HG03159 (cell line): ENCODE measurements around the gene LMTK2.

Source experiments
- ATAC-seq: cut with Tn5 transposase; IDR thresholded peaks from one replicate; pipeline ENCODE4 v1.9.1; 2021; ENCODE audit warnings: mild to moderate bottlenecking, moderate library complexity; ENCODE audit not compliant: unreplicated experiment

LMTK2 gene

DNA sequence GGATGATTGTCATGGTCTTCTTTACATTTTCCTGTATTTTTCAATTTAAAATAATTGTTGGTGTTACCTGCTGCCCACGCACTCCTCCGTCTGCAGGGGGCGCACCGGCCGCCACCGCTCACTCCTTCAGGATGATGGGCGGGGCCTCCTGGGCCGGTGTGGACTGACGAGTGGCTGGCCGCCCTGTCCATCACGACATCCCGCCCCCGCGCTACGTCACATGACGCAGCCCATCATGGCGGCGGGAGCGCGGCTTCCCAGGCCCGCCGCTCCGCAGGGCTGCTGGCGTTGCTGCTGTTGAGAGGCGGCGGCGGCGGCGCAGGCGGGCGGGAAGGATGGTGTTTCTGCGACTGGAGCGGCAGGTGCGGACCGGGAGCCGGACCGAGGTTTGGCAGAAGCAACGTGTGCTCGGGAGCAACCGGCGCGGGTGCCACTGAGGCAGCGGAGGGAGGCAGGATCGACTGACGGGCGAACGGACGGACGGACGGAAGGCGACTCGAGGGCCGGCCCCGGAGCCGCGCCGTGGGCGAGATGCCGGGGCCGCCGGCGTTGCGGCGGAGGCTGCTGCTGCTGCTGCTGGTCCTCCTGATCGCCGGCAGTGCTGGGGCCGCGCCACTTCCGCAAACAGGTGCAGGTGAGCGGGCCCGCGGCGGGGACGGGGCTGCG, at the start of gene LMTK2:
Gene LMTK2, plus strand, starts transcription at position 216 of the 666 bp plus-strand sequence. Its CDS starts 316 bp downstream, at position 532.
- ATAC-seq = peak; percentile 100

DNA sequence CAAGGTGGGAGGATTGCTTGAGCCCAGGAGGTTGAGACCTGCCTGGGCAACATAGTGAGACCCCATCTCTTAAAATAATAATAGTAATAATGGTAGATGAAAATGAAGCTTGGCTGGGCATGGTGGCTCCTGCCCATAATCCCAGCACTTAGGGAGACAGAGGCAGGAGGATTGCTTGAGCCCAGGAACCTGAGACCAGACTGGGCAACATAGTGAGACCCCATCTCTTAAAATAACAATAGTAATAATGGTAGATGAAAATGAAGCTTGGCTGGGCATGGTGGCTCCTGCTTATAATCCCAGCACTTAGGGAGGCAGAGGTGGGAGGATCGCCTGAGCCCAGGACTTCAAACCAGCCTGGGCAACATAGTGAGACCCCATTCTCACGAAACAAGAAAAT, 49.5 kb upstream of the LMTK2 start:
- no peak for ATAC-seq

DNA sequence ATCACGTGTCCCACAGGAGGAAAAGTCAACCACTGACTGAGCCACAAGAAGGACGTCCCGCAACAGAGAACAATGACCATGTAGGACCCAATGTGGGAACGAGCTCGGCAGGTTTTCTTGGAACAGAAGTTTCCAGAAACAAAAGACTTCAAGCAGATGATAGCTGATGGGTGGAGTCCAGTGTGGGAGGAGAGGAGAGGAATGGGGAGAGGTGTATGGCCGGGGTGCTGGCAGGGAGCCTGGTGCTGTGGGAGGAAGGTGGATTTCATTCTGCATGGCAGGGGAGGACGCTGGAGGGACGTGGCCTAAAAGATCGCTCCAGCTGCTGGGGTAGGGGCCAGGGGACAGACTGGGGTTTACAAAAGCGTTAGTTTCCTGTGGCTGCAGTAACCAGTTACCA, 48.5 kb upstream of the LMTK2 start:
- no peak for ATAC-seq

DNA sequence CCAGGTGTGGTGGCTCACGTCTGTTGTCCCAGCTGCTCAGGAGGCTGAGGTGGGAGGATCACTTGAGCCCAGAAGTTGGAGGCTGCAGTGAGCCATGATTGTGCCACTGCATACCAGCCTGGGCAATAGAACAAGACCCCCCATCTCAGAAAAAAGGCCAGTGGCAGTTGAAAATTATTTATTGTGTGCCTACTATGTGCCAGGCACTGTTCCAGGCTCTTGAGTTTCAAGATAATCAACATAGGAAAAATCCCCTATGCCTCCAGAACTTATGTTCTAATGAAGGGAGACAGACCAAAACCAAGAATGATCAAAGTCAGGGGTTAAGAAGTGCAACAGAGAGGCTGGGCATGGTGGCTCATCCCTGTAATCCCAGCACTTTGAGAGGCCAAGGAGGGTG, 42.4 kb upstream of the LMTK2 start:
- no peak for ATAC-seq

DNA sequence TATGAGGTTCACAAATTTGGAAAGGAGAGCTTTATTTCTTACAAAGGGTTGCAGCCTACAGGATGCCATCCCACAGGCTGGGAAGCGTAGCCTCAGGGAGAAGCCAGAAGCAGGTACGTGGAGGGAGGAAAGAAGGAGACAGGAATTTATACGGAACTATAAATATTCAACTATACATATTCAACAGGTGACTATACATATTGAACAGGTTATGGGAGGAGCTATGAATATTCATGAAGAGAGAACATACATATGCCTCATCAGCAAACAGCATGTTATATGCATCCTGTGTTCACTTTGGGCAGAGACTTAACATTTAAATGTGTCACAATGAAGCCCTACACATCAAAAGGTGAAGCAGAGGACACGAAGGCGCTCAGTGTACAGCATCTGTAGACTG, 40.5 kb upstream of the LMTK2 start:
- no peak for ATAC-seq

DNA sequence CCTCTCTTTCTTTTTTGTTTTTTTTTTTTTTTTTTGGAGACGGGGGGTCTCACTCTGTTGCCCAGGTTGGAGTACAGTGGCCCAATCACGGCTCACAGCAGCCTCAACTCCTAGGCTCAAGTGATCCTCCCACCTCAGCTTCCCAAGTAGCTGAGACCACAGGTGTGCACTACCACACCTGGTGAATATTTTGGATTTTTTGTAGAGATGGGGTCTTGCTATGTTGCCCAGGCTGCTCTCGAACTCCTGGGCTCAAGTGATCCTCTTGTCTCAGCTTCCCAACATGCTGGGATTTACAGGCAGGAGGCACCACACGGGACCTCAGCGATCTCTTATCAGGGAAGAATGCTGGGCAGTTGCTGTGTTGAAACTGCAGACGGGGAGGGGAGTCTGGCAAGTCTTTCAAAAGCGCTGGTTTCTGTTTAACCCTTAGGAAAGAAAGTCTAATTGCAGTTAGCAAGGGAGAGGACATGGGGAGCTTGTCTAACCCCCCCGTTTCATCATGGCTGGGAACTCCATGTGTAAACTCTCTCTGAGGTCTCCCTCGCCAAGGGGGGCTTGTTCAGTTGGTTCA, 39.6 kb upstream of the LMTK2 start:
- ATAC-seq = no peak

DNA sequence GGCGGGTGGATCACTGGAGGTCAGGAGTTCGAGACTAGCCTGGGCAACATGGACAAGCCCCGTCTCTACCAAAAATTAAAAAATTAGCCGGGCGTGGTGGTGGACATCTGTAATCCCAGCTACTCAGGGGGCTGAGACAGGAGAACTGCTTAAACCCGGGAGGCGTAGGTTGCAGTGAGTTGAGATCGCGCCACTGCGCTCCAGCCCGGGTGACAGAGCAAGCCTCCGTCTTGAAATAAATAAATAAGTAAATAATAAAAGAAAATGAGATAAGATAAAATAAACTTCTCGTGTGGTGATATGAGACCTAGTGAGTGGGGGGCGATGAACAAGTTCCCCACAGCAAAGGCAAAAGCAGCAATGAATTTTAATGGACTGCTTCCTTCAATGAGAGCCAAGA, 33.6 kb upstream of the LMTK2 start:
- ATAC-seq = no peak

DNA sequence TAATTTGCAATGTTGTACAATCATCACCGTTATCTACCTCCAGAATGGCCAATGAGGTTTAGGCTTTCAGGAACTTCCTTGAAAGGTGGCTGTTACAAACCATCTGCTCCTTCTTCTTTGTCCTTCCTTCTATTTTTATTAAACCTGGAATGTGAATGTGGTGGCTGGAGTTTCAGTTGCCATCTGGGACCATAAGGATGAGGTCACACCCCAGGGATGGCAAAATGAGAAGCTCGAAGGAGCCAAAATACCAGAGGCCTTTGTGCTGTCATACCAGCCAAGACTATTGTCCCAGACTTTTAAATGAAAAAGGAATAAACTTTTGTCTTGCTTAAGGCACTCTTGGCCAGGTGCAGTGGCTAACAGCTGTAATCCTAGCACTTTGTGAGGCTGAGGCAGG, 30.9 kb upstream of the LMTK2 start:
- no peak for ATAC-seq

DNA sequence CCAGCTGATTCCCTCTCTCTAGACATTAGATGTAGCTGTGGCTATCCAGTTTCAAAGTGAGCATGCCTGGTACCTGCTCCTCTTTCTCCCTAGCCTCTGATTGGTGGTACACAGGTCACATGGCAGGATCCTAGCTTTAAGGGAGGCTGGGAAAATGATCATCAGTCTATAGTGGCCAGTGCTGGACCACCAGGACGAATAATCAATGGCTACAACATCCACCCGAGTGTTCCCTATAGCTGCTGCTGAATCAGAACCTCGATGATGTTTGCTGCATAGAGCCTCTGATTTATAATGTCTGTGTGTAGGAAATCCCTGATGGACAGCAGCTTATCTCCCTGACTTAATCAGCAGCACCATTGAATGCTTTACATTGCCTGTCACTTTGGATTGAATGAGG, 28.9 kb upstream of the LMTK2 start:
- ATAC-seq = no peak

DNA sequence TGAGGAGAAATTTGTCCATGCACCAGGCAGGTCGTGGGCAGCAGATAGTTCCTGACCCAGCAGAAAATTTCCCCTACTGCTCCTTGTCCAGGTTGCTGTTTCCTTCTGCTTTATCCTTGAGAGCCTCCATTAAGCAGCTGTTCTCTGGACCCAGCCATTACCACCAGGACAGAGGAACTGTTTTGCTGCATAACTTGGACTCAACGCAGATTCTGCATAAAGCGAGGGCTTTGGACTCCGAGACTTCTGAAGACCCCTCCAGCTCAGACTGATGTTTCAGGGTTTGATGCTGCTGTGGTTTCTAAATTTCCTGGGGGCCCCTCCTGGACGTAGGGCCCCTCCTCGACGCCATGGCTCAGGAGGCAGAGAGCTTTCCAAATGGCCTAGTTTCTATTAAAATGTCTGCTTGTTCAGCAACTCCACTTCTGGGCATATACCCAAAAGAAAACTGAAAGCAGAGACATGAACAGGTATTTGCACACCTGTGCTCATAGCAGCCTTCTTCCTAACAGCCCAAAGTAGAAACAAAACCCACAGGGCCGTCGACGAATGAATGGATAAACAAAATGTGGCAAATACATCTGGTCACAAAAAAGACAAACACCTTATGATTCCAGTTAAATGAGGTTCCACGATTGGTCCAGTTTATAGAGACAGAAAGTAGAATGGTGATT, 28.3 kb upstream of the LMTK2 start:
- ATAC-seq = no peak

DNA sequence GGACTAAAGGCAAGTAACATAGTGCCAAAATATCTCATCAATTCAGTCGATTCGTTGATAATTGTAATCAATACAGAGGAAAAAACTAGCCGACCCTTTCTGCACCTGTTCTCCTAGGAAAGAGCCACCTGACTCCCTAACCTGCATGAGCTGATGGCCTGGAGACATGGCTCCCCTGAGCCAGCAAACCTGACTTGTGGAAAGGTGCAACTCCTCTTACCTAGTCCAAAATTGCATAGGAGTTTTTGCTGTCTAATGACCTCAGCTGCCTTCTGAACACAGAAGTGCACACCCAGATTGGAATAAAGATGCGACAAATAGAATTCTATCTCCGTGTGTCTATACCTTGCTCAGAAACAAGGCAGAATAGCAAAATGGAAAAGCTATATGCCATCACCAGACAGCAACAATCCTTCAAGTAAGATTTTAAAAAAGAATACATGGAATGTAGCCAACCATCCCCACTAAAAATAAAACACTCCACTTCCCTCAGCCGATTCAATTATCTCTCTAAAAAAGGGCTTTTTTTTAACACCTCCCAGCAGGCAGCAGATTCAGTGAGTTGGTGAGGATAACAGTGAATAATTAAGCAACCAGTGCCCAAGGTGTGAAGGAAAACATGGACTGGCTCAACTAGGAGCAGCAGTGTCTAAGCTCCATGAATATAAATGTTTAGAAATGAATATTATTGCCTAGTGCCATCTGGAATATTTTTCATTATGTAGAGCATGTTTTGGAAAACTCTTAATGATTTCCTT, 26.6 kb upstream of the LMTK2 start:
- ATAC-seq = no peak

DNA sequence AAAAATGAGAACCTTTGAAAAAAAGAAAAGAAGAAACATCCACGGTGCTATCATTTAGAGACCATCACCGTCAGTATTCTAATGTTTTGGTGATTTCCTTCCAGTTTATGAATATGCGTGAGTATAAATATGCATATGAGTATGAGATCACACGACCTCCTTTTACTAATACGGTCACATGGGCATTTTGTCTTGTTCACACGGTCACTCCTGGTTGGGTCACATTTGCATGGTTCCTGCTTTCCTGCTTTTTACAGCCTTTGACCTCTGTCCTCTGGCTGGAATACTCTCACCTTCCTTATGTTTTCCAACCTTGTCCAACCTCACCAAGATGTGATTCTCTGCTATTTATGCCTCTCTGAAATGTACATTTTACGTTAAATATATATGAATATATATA, 25.3 kb upstream of the LMTK2 start:
- ATAC-seq = no peak

DNA sequence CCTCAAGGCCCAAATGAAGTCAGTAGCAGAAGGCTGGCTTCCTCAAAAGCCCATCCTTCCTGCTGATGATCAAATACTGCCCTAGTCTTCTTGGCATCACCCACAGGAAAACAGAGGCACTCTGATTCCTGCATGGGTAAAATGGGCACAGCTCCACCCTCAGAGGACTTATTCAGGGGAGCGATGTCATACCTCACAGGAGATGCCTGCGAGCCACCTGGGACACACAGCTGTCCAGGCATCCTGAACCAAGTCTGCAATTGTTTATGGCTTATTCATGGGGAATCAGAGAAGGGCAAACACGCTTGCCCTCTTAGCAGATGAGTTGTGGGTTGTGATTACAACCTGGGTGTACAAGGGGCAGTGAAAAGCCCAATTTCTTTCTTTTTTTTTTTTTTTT, 22.0 kb upstream of the LMTK2 start:
- ATAC-seq = no peak

DNA sequence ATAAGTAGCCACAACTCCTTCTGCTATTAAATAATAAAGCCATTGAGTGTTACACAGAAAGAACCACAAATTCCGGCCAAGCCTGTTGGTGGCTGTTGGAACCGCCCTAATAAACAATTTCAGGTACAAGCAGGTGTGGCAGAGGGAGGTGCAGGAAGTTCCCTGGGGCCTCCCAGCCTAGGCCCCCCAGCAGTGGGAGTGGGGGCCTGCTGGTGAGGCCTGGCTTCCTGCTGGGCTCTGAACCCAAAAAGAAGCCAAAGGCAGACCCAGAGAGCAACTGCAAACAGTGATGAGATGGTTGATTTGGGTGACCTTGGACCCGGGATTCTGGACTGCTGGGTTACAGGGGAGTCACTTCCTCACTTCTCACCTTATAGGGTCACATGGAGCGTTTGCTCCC, 21.0 kb upstream of the LMTK2 start:
- no peak for ATAC-seq

DNA sequence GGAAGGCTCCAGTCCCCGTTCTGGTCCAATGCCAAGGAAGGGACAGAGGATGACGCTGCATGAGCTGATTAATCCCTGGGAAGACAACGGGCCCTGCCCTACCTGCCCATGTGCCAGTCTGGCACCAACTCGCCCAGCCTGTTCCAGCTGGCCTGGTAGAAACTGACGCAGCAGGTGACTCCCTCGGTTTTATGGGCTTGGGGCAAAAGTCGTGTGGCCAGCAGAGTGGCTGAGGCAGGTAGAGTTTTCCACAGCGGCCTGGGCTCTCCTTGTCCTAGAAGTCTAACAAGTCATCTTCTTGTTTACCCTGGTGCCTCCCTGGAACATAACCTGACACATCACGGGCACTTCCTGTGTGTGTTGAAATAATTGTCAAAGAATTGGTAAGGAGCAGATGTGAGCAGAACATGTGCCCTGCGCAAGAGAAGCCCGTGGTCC, 20.4 kb upstream of the LMTK2 start:
- ATAC-seq = no peak

DNA sequence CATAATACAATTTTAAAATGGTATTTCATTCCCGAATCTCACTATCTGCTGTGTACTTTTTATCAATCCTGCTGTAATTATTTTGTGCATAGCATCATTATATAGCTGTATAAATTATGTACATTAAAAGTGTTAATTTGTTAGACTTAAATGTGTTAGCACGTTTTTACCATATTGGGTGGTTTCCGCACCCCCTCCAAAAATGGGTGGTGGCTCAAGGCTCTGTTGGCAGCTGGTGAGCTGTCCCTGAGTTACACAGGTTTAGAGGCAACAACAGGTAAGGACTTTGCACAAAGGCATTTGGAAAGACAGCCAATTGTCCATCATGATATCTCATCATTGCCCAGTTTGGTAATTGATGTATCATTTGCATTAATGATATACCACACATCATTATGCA, 18.6 kb upstream of the LMTK2 start:
- ATAC-seq = no peak

DNA sequence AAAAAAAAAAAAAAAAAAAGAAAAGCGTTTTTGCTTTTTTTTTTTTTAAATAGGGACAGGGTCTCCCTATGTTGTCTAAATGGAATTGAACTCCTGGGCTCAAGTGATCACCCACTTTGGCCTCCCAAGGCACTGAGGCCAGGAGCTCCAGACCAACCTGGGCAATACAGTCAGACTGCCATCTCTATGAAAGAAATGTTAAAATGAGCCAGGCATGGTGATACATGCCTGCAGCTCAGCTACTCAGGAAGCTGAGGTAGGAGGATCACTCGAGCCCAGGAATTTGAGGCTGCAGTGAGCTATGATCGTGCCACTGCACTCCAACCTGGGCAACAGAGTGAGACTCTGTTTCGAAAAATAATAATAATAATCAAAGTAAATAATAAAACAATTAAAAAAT, 16.5 kb upstream of the LMTK2 start:
- ATAC-seq = no peak

DNA sequence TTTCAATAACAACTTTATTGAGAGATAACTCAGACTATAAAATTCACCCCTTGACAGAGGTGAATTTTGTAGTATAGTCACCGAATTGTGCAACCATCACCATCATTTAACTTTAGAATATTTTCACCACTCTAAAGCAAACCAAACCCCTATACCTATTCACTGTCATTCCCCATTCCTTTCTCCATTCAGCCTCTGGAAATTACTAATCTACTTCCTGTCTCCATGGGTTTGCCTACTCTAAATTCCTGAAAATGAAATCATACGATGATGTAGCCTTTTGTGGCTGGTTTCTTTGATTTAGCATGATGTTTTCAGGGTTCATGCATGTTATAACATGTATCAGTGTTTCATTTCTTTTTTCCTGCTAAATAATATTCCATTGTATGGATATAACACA, 15.6 kb upstream of the LMTK2 start:
- no peak for ATAC-seq

DNA sequence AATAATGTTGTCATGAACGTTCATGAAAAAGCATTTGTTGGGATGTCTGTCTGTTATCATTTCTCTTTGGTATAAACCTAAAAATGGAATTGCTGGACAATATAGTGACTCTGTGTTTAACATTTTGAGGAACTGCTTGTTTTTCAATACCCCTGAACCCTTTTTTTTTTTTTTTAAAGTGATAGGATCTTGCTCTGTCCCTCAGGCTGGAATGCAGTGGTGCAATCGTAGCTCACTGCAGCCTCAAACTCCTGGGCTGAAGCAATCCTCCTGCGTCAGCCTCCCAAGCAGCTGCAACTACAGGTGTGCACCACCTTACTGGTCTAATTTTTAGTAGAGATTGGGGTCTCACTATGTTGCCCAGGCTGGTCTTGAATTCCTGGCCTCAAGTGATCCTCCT, 15.1 kb upstream of the LMTK2 start:
- no peak for ATAC-seq

DNA sequence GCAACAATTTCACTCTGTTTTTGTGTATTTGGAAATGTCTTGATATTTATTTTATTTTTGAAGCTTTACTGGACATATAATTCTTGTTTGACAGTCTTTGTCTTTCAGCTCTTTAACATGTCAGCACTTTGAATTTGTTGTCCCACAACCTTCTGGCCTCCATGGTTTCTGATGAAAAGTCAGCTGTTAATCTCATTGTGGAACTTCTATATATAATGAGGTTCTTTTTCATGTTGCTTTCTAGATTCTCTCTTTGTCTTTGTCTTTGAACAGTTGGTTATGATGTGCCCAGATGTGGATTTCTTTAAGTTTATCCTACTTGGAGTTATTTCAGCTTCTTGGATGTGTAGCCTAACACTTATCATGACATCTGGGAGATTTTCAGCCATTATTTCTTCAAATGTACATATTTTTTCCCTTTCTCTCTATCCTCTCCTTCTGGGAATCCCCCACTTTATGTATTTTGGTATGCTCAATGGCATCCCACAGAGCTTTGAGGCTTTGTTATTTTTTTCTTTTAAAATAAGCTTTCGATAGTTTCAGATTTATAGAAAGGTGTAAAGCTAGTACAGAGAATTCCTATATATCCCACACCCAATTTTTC, 9.5 kb upstream of the LMTK2 start:
- ATAC-seq = no peak

DNA sequence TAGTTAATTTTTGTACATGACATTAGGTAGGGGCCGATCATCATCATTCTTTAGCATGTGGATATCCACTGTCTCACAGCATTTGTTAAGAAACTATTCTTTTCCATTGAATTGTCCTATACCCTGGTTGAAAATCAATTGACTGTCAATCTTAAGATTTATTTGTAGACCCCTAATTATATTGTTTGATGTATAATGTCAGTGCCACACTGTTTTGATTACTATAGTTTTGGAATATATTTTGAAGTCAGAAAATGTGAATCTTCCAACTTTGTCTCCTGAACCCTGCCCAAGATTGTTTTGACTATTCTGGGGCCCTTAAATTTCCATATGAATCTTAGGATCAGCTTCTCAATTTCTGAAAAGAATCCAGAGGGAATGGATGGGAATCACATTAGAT, 6.6 kb upstream of the LMTK2 start:
- ATAC-seq = no peak
